HG02642 (cell line): ENCODE results near the gene KLHL26.

Source experiments
- ATAC-seq: cut with Tn5 transposase; IDR thresholded peaks from one replicate; pipeline ENCODE4 v1.9.1; 2021; ENCODE audit warnings: mild to moderate bottlenecking; ENCODE audit not compliant: unreplicated experiment, poor library complexity

KLHL26 gene

GRCh38 chr19:18612051-18612771 lies 24.6 kb upstream of the KLHL26 start:
- ATAC-seq = no peak

- no peak for ATAC-seq
These were observed 23.8 kb upstream of the KLHL26 start, which contains the start of gene TMEM59L for GRCh38 chr19:18612772-18613588. Gene TMEM59L (plus strand): TSS chr19:18612870. CDS start chr19:18612959, 89 bp downstream.

GRCh38 chr19:18613589-18614234 lies 23.1 kb upstream of the KLHL26 start:
- no peak for ATAC-seq

- ATAC-seq = no peak
These were observed 20.8 kb upstream of the KLHL26 start for GRCh38 chr19:18616023-18616422.

- ATAC-seq = no peak
These were observed 19.3 kb upstream of the KLHL26 start for GRCh38 chr19:18617562-18617961.

GRCh38 chr19:18618236-18618635 lies 18.6 kb upstream of the KLHL26 start:
- no peak for ATAC-seq

- ATAC-seq = no peak
These were observed 16.5 kb upstream of the KLHL26 start for GRCh38 chr19:18620311-18620710.

GRCh38 chr19:18620902-18621301 lies 15.9 kb upstream of the KLHL26 start:
- ATAC-seq = no peak

- no peak for ATAC-seq
These were observed 9.9 kb upstream of the KLHL26 start for GRCh38 chr19:18626906-18627305.

- ATAC-seq = no peak
These were observed 7.4 kb upstream of the KLHL26 start for GRCh38 chr19:18629166-18630088.

GRCh38 chr19:18633321-18633720 lies 3.5 kb upstream of the KLHL26 start:
- ATAC-seq = no peak

- no peak for ATAC-seq
These were observed 2.1 kb upstream of the KLHL26 start for GRCh38 chr19:18634612-18635297.

- ATAC-seq = no peak
These were observed 1.0 kb upstream of the KLHL26 start for GRCh38 chr19:18635831-18636182.

- ATAC-seq = peak; percentile 89
These were observed 452 bp upstream of the KLHL26 start for GRCh38 chr19:18636183-18636968.

- ATAC-seq = no peak
These were observed 1.1 kb downstream of the KLHL26 start for GRCh38 chr19:18637673-18638630.

- ATAC-seq = no peak
These were observed 2.9 kb downstream of the KLHL26 start for GRCh38 chr19:18639706-18640243.
